ENCODE results near the gene INAVA.

DNA sequence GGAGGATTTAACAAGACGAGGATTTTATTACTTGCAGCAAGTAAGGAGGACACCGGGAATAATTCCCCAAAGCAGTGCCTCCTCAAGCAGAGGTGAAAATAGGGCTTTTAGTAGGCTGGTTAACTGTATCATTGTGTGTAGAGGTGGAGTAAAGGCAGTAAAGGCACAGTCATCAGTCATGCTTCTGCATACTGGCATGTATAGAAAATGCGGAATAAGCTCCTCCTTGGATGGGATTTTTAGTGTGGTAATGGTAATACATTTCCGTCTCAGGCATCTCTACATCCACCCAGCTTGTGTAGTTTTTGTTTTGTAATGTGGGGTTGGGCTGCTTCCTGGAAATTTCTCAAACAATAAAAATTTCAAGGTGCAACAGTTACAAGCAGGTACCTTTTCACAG, 49.3 kb upstream of the INAVA start:
- TF ChIP-seq, protein P1, sequence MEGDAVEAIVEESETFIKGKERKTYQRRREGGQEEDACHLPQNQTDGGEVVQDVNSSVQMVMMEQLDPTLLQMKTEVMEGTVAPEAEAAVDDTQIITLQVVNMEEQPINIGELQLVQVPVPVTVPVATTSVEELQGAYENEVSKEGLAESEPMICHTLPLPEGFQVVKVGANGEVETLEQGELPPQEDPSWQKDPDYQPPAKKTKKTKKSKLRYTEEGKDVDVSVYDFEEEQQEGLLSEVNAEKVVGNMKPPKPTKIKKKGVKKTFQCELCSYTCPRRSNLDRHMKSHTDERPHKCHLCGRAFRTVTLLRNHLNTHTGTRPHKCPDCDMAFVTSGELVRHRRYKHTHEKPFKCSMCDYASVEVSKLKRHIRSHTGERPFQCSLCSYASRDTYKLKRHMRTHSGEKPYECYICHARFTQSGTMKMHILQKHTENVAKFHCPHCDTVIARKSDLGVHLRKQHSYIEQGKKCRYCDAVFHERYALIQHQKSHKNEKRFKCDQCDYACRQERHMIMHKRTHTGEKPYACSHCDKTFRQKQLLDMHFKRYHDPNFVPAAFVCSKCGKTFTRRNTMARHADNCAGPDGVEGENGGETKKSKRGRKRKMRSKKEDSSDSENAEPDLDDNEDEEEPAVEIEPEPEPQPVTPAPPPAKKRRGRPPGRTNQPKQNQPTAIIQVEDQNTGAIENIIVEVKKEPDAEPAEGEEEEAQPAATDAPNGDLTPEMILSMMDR (IDR thresholded peaks at IDR 0.05): no peak
- TF ChIP-seq EZH2 (IDR thresholded peaks at IDR 0.05): no peak

Measured in neural progenitor cell (in vitro differentiated cells).